Glutamatergic neuron (in vitro differentiated cells): ENCODE data around the gene POC1A. TPM values are rescaled to one million over a fixed set of nuclear protein-coding genes. Genes with fewer than 3 reads are reported as not detected.

ENCODE experiments used
- DNase-seq: peaks from one replicate; pipeline ENCODE4 v3.0.0; 2022
- H3K27ac Mint-ChIP-seq: one replicate; pipeline ENCODE4 v1.8.0; 2020; ENCODE audit warnings: mild to moderate bottlenecking, mixed read lengths, inconsistent platforms; ENCODE audit not compliant: unreplicated experiment
- H3K27me3 Mint-ChIP-seq: one replicate; pipeline ENCODE4 v1.8.0; 2020; ENCODE audit warnings: mild to moderate bottlenecking, moderate library complexity, mixed read lengths, inconsistent platforms; ENCODE audit not compliant: unreplicated experiment
- H3K36me3 Mint-ChIP-seq: one replicate; pipeline ENCODE4 v1.8.0; 2020; ENCODE audit warnings: mild to moderate bottlenecking, mixed read lengths, inconsistent platforms; ENCODE audit not compliant: unreplicated experiment
- H3K4me1 Mint-ChIP-seq: one replicate; pipeline ENCODE4 v1.8.0; 2020; ENCODE audit warnings: mild to moderate bottlenecking, low read depth, mixed read lengths, inconsistent platforms; ENCODE audit not compliant: unreplicated experiment
- H3K4me3 Mint-ChIP-seq: one replicate; pipeline ENCODE4 v1.8.0; 2020; ENCODE audit warnings: mild to moderate bottlenecking, mixed read lengths, inconsistent platforms; ENCODE audit not compliant: unreplicated experiment
- H3K9me3 Mint-ChIP-seq: one replicate; pipeline ENCODE4 v1.8.0; 2020; ENCODE audit warnings: mild to moderate bottlenecking, moderate library complexity, mixed read lengths, inconsistent platforms; ENCODE audit not compliant: unreplicated experiment
- total RNA-seq: library from RNA; stranded (reverse); fragmentation: NEBNext Ultra II Directional; extraction: Animal tissue kit (Norgen Biotek cat#: 25700); gene quantifications from one replicate; pipeline ENCODE4 v1.2.1, GENCODE V29; 2021; ENCODE audit not compliant: unreplicated experiment
- TF ChIP-seq, protein P1 (sequence below): fragments of 200-600 bp; sonication (generic); IDR thresholded peaks from one replicate; pipeline ENCODE4 v1.5.0; 2021; ENCODE audit not compliant: partially characterized antibody, unreplicated experiment

The POC1A gene
- total RNA-seq, 1 donor from 2014 or later = 3.2 TPM

DNA sequence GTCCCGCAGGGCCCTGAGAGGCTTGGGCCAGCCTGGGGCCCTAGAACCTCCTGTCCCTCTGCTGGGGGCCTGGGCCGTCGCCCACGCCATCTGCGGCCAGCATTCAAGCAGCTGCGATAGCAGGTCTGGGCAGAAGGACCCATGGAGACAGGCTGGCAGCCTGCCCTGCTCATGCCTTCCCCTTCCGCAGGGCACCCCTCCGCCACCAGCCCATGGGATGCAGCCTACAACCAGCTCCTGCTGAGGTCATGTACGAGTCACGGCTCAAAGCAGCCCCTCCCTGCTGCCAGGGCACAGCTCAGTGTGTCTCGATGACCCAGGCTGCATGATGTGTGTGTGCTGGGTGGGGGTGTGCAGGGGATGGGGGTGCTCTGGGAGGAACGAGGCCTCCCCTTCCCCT, 125.7 kb downstream of the POC1A start:
- peaks cover 29% of the 10 kb centered on the region for H3K4me1 Mint-ChIP-seq
- H3K4me3 Mint-ChIP-seq = no peak overlapping the region
- H3K9me3 Mint-ChIP-seq = peaks cover 24% of the 10 kb centered on the region
- no peak for DNase-seq
- TF ChIP-seq, protein P1, sequence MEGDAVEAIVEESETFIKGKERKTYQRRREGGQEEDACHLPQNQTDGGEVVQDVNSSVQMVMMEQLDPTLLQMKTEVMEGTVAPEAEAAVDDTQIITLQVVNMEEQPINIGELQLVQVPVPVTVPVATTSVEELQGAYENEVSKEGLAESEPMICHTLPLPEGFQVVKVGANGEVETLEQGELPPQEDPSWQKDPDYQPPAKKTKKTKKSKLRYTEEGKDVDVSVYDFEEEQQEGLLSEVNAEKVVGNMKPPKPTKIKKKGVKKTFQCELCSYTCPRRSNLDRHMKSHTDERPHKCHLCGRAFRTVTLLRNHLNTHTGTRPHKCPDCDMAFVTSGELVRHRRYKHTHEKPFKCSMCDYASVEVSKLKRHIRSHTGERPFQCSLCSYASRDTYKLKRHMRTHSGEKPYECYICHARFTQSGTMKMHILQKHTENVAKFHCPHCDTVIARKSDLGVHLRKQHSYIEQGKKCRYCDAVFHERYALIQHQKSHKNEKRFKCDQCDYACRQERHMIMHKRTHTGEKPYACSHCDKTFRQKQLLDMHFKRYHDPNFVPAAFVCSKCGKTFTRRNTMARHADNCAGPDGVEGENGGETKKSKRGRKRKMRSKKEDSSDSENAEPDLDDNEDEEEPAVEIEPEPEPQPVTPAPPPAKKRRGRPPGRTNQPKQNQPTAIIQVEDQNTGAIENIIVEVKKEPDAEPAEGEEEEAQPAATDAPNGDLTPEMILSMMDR = no peak
- no peak overlapping the region for H3K27ac Mint-ChIP-seq
- H3K36me3 Mint-ChIP-seq = peaks cover 4% of the 10 kb centered on the region
- peaks cover 24% of the 10 kb centered on the region for H3K27me3 Mint-ChIP-seq

DNA sequence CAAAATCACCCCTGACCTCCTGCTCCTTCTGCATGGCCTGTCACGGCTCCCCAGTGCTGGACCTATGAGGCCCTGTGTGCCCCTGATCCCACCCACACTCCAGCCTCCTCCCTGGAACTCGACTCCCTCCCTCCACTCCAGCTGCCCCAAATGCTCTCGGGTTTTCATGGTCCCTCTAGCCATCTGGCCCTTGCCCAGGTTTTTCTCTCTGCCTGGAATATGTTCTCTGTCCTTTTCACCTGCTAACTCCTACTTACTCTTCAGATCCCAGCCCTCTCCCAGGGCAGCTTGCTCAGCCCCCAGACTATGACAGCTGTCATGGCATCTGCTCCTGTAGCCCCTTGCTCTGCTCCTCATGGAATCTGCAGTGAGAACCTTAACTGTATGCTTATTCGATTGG, 128.2 kb downstream of the POC1A start:
- Mint-ChIP-seq H3K27ac (peak overlapping the region; percentile 97), H3K9me3 (peaks cover 29% of the 10 kb centered on the region), H3K36me3 (peaks cover 4% of the 10 kb centered on the region), H3K4me1 (peaks cover 41% of the 10 kb centered on the region), H3K27me3 (peaks cover 26% of the 10 kb centered on the region), H3K4me3 (peak overlapping the region; percentile 72)
- TF ChIP-seq, protein P1 = no peak
- peak; percentile 57 for DNase-seq

DNA sequence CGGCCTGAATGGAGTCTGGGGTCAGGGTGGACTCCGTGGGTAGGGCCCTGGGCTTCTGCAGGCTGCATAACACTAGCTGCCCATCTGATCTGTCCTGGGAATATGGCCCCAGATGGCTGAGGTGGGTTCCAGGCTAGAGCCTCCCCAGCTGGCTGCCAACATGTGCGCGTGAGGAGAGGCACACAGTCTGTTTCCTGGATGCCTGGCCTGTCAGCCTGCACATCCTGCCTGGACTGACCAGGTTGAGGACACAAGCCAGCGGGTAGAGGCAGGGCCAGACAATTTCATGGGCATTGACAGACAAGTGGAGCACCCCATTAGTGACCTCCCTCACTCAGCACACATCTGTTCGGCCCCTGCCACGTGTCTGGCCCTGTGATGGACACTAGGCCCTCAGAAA, 128.8 kb downstream of the POC1A start:
- Mint-ChIP-seq H3K27me3 (peaks cover 26% of the 10 kb centered on the region), H3K4me1 (peaks cover 40% of the 10 kb centered on the region), H3K9me3 (peaks cover 30% of the 10 kb centered on the region), H3K27ac (peak overlapping the region; percentile 97), H3K4me3 (peak overlapping the region; percentile 72), H3K36me3 (peaks cover 4% of the 10 kb centered on the region)
- DNase-seq = peak; percentile 69
- TF ChIP-seq, protein P1 = no peak

Other genes with a start within 250 kb of the POC1A start
- gene RRP9, start 212.5 kb downstream of the POC1A start, total RNA-seq = 15.6 TPM
- gene PARP3, start 212.1 kb downstream of the POC1A start, total RNA-seq = 3.8 TPM
- 0.44 TPM for gene GPR62, start 199.0 kb downstream of the POC1A start, total RNA-seq
- 1,577 TPM for gene PCBP4, start 187.0 kb downstream of the POC1A start, total RNA-seq
- gene ABHD14B, start 180.4 kb downstream of the POC1A start, total RNA-seq = 6.7 TPM
- gene ABHD14A, start 179.4 kb downstream of the POC1A start, total RNA-seq = 12.7 TPM
- gene ACY1, start 170.9 kb downstream of the POC1A start, total RNA-seq = 13.2 TPM
- gene RPL29, start 158.5 kb downstream of the POC1A start, total RNA-seq = 588 TPM
- gene DUSP7, start 97.9 kb downstream of the POC1A start, total RNA-seq = 9.5 TPM
- 41.7 TPM for gene ALAS1, start 43.7 kb upstream of the POC1A start, total RNA-seq
- 0.37 TPM for gene TLR9, start 71.2 kb upstream of the POC1A start, total RNA-seq
- 45.5 TPM for gene TWF2, start 84.7 kb upstream of the POC1A start, total RNA-seq
- 7.8 TPM for gene PPM1M, start 91.3 kb upstream of the POC1A start, total RNA-seq
- gene WDR82, start 124.2 kb upstream of the POC1A start, total RNA-seq = 118 TPM
- 7.5 TPM for gene GLYCTK, start 133.4 kb upstream of the POC1A start, total RNA-seq
- gene DNAH1, start 161.9 kb upstream of the POC1A start, total RNA-seq = 8.9 TPM